GM19395 (cell line): ENCODE data around the gene GNB4.

Experiments used
- ATAC-seq: cut with Tn5 transposase; IDR thresholded peaks from one replicate; pipeline ENCODE4 v1.9.1; 2021; ENCODE audit warnings: mild to moderate bottlenecking, moderate library complexity; ENCODE audit not compliant: unreplicated experiment

The GNB4 gene

GRCh38 chr3:179438841-179439240, 12.4 kb downstream of the GNB4 start:
- ATAC-seq, result peak; percentile 96

- no peak for ATAC-seq
These were observed 14.8 kb downstream of the GNB4 start for GRCh38 chr3:179436517-179436916.

- ATAC-seq, result no peak
These were observed 18.8 kb downstream of the GNB4 start for GRCh38 chr3:179432451-179432850.

GRCh38 chr3:179432021-179432420, 19.2 kb downstream of the GNB4 start:
- peak; percentile 68 for ATAC-seq

GRCh38 chr3:179430277-179430870, 20.9 kb downstream of the GNB4 start:
- ATAC-seq, result no peak

- no peak for ATAC-seq
These were observed 22.3 kb downstream of the GNB4 start for GRCh38 chr3:179428876-179429548.

- ATAC-seq, result no peak
These were observed 26.2 kb downstream of the GNB4 start for GRCh38 chr3:179425075-179425474.

- no peak for ATAC-seq
These were observed 29.8 kb downstream of the GNB4 start for GRCh38 chr3:179421500-179421899.

GRCh38 chr3:179418610-179419009, 32.7 kb downstream of the GNB4 start:
- no peak for ATAC-seq

- no peak for ATAC-seq
These were observed 34.6 kb downstream of the GNB4 start for GRCh38 chr3:179416681-179417080.

GRCh38 chr3:179415377-179415776, 35.9 kb downstream of the GNB4 start:
- no peak for ATAC-seq

- ATAC-seq, result no peak
These were observed 36.5 kb downstream of the GNB4 start for GRCh38 chr3:179414804-179415203.

GRCh38 chr3:179410999-179411398, 40.3 kb downstream of the GNB4 start:
- ATAC-seq, result peak; percentile 71

- ATAC-seq, result peak; percentile 49
These were observed 40.9 kb downstream of the GNB4 start for GRCh38 chr3:179410331-179410730.

GRCh38 chr3:179404307-179404706, 47.0 kb downstream of the GNB4 start:
- no peak for ATAC-seq

- no peak for ATAC-seq
These were observed 48.3 kb downstream of the GNB4 start for GRCh38 chr3:179402963-179403362.

GRCh38 chr3:179401561-179401960, 49.7 kb downstream of the GNB4 start:
- ATAC-seq, result no peak

- ATAC-seq, result no peak
These were observed 52.6 kb downstream of the GNB4 start for GRCh38 chr3:179398574-179399231.

- ATAC-seq, result no peak
These were observed 59.4 kb downstream of the GNB4 start for GRCh38 chr3:179391906-179392305.

- ATAC-seq, result no peak
These were observed 74.8 kb downstream of the GNB4 start for GRCh38 chr3:179376474-179376873.

- ATAC-seq, result no peak
These were observed 75.9 kb downstream of the GNB4 start for GRCh38 chr3:179375091-179375999.
